Transverse colon (tissue), 4 donors: ENCODE data around the gene ARHGAP23. TPM values are rescaled to one million over a fixed set of nuclear protein-coding genes. Genes with fewer than 3 reads are reported as not detected.
A peak's percentile ranks its signal among the peaks of the same experiment; 100 is the strongest.

ENCODE experiments used
- DNase-seq: peaks from one replicate; pipeline ENCODE4 v3.0.0-alpha.2; 2019
- H3K27ac ChIP-seq, 4 donors: fragments of 200-600 bp; sonication (generic); 2 replicates each; pipeline ENCODE4 v1.5.1; 2016 to 2018; ENCODE audit warnings: inconsistent platforms in 4 of 4
- H3K27me3 ChIP-seq: fragments of 200-600 bp; sonication (generic); 2 replicates; pipeline ENCODE4 v1.5.1; 2017; ENCODE audit warnings: inconsistent platforms
- H3K36me3 ChIP-seq, 4 donors: fragments of 200-600 bp; sonication (generic); 2 replicates each; pipeline ENCODE4 v1.5.1; 2017 to 2019; ENCODE audit warnings: inconsistent platforms in 4 of 4
- H3K4me1 ChIP-seq, 4 donors: fragments of 200-600 bp; sonication (generic); 2 replicates each; pipeline ENCODE4 v1.5.1; 2017 to 2020; ENCODE audit warnings: inconsistent platforms in 4 of 4
- H3K4me3 ChIP-seq, 4 donors: fragments of 200-600 bp; sonication (generic); 1 replicate in 1 of 4; 2 replicates in 3 of 4; pipeline versions ENCODE4 v1.5.1 to v1.6.1; 2017 to 2019; ENCODE audit warnings: inconsistent platforms in 4 of 4
- H3K9me3 ChIP-seq, 2 donors: fragments of 200-600 bp; sonication (generic); 2 replicates each; pipeline ENCODE4 v1.5.1; 2017 to 2019; ENCODE audit warnings: inconsistent platforms in 2 of 2
- CTCF ChIP-seq, 5 experiments: fragments of 200-600 bp in 3 of 5; fragments of 450-650 bp in 2 of 5; sonication (generic) in 3 of 5; IDR thresholded peaks; 1 replicate in 2 of 5; 2 replicates in 3 of 5; pipeline ENCODE4 v1.5.1; 2016 to 2017; ENCODE audit warnings: antibody characterized with exemption in 5 of 5, inconsistent platforms in 3 of 5, mild to moderate bottlenecking in 2 of 5, moderate library complexity in 1 of 5
- EP300 ChIP-seq: sonication (generic); formaldehyde crosslinking; IDR thresholded peaks from one replicate; pipeline ENCODE4 v1.6.1; 2017; ENCODE audit warnings: antibody characterized with exemption, low read depth
- POLR2A ChIP-seq: fragments of 450-650 bp; IDR thresholded peaks from one replicate; pipeline ENCODE4 v1.6.1; 2016; ENCODE audit warnings: antibody characterized with exemption, mild to moderate bottlenecking, moderate library complexity
- POLR2AphosphoS5 ChIP-seq, 3 donors: sonication (generic); formaldehyde crosslinking; IDR thresholded peaks; one replicate each; pipeline ENCODE4 v1.6.1; 2016; ENCODE audit warnings: antibody characterized with exemption in 3 of 3
- WGBS, 2 donors: methylation state at CpG; one replicate each; pipeline ENCODE4 v1.1.5; 2018; ENCODE audit warnings: low coverage in 1 of 2; 5-methylcytosine and 5-hydroxymethylcytosine counted together
- in situ Hi-C, 4 donors: fragments of 200-750 bp; cut with MboI; loops; one replicate each; pipeline versions ENCODE4 v1.15.0 to v1.15.1; 2017; ENCODE audit warnings: low sequenced_read_pairs in 3 of 4, low pct_ligation_motif_present in 1 of 4, low pct_unique_long_range_greater_than_20kb in 1 of 4
- intact Hi-C: fragments of 100-400 bp; cut with DNase I; formaldehyde crosslinking; loops from one replicate; pipeline ENCODE4 v1.15.1; 2023; ENCODE audit warnings: low total_unique reads
- total RNA-seq, 4 donors: library from RNA; depleted of rRNA; stranded (reverse); fragments of >200 nt; gene quantifications; one replicate each; pipeline ENCODE4 v1.1.0, GENCODE V29; 2016

The ARHGAP23 gene
- total RNA-seq, 4 donors from 2014 or later, result 4.5 to 21.7 (median 17.0) TPM

GRCh38 chr17:38448208-38448771 is 20.0 kb downstream of the ARHGAP23 start:
- Histone ChIP-seq H3K4me3 (no peak overlapping the region), H3K9me3 (no peaks in the 10 kb centered on the region), H3K27ac (peak overlapping the region in 1 of 4 donors; percentile 8), H3K4me1 (peaks cover 9 to 37% (median 24%) of the 10 kb centered on the region in 4 donors), H3K36me3 (no peaks in the 10 kb centered on the region), H3K27me3 (peaks cover 10% of the 10 kb centered on the region)
- in situ Hi-C loops (no loop called here), intact Hi-C loops (no loop called here)
- TF ChIP-seq EP300, result no peak
- DNase-seq, result no peak
- 79 to 83% methylated on average over 4 to 9 of the region's 9 CpGs for WGBS, 2 donors

- 71% methylated on average over 8 of the region's 15 CpGs; no CpG with 5 or more reads in 1 of the 2 donors for WGBS, 2 donors
- H3K4me1 ChIP-seq, result peaks cover 4 to 34% (median 20%) of the 10 kb centered on the region in 4 donors
- H3K36me3 ChIP-seq, result no peaks in the 10 kb centered on the region
- peak overlapping the region in 1 of 4 donors; percentile 73 for H3K27ac ChIP-seq
- TF ChIP-seq POLR2A, result no peak
- no peak for TF ChIP-seq CTCF (IDR thresholded peaks at IDR 0.05)
- no peak for TF ChIP-seq POLR2AphosphoS5 (IDR thresholded peaks at IDR 0.05)
- TF ChIP-seq EP300, result no peak
- intact Hi-C loops (no loop called here), in situ Hi-C loops (no loop called here)
- no peaks in the 10 kb centered on the region for H3K9me3 ChIP-seq
- peaks cover 14% of the 10 kb centered on the region for H3K27me3 ChIP-seq
- no peak overlapping the region for H3K4me3 ChIP-seq
- no peak for DNase-seq
Measured at GRCh38 chr17:38449364-38449763, 21.1 kb downstream of the ARHGAP23 start.

DNA sequence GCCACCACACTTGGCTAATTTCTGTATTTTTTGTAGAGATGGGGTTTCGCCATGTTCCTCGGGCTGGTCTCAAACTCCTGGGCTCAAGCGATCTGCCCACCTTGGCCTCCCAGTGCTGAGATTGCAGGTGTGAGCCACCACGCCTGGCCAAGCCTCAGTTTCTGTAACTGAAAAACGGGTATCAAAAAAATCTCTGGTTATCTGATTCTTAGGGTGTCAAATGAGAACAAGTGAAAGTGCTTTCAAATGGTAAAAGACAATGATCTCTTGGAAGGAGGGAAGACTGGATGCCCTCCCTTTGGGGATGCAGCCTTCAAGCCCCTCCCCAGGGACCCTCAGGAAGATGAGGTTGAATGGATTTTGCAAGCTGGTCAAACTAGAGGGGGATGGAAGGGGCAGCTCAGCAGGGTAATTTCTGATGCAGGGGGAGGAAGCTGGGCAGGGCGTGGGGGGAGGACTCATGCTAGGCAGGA is 22.3 kb downstream of the ARHGAP23 start:
- in situ Hi-C loops, result no loop called here
- intact Hi-C loops, result no loop called here
- Histone ChIP-seq H3K4me3 (no peak overlapping the region), H3K36me3 (no peaks in the 10 kb centered on the region), H3K27me3 (peaks cover 20% of the 10 kb centered on the region), H3K4me1 (peaks cover 8 to 43% (median 26%) of the 10 kb centered on the region in 4 donors), H3K27ac (peak overlapping the region in 3 of 4 donors; percentile 50 to 73 (median 66)), H3K9me3 (no peaks in the 10 kb centered on the region)
- no peak for TF ChIP-seq CTCF (IDR thresholded peaks at IDR 0.05)
- no peak for TF ChIP-seq EP300
- no peak for TF ChIP-seq POLR2A
- no peak for TF ChIP-seq POLR2AphosphoS5 (IDR thresholded peaks at IDR 0.05)
- WGBS, 2 donors, result 70 to 81% methylated on average over 4 to 6 of the region's 6 CpGs
- DNase-seq, result no peak

GRCh38 chr17:38451030-38451839 is 23.0 kb downstream of the ARHGAP23 start:
- Histone ChIP-seq H3K27ac (peak overlapping the region; percentile 48 to 73 (median 58)), H3K27me3 (peaks cover 20% of the 10 kb centered on the region), H3K4me3 (no peak overlapping the region), H3K36me3 (no peaks in the 10 kb centered on the region), H3K9me3 (no peaks in the 10 kb centered on the region), H3K4me1 (peaks cover 8 to 45% (median 27%) of the 10 kb centered on the region in 4 donors)
- DNase-seq, result no peak
- WGBS, 2 donors, result 71% methylated on average over 10 of the region's 10 CpGs; no CpG with 5 or more reads in 1 of the 2 donors
- intact Hi-C loops, result no loop called here
- TF ChIP-seq CTCF (IDR thresholded peaks at IDR 0.05) (no peak), EP300 (no peak), POLR2AphosphoS5 (IDR thresholded peaks at IDR 0.05) (no peak), POLR2A (no peak)
- in situ Hi-C loops, result no loop called here
